ENCODE measurements around the gene CLC. TPM values are rescaled to one million over a fixed set of nuclear protein-coding genes. Genes with fewer than 3 reads are reported as not detected.
"Not testable (repeated sequence)": the region's sequence is repeated elsewhere in the genome, so short reads cannot be mapped to it uniquely, and the experiment has no call there.

CLC gene
- total RNA-seq, 3 donors from 2014 or later: 1.2 TPM; not detected in 2

DNA sequence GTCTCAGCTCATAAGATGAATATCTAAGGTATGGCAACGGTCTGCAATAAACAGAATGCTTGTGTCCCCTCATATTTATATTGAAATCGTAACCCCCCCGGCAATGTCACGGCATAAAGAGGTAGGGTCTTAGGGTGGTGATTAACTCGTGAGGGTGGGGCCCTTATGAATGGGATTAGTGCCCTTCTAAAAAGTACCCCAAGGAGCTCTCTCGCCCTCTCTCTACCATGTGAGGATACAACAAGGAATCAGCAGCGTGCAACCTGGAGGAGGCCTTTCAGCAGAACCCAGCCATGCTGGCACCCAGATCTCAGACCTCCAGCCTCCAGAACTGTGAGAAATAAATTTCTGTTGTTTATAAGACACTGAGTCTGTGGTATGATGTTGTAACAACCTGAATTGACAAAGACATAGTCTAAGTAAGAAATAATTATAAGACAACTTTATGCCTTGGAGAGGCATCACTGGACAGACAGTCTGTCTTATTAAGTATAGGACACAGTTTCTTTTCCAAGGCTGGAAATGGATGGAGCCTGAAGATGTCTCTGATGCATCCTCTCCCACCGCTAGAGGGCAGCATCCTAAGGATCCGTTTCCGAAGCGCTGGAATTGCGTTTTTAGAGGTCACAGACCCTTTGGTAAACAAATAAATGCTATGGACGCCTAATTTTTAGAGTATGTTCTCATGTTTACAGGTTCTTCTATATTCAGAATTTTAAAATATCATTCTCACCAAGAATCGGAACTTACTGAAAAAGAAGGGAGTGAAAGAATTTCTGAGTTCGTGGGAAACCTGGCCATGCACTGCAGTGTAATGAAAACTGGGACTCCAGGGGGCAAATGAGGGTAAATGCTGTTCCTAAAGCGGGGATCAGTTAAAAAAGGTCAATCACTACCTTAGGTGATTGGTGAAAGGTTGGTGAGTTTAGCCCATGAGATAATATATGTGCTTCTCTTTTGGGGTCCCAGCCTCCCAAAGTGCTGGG is 27.6 kb upstream of the CLC start:
- no peaks in the 10 kb centered on the region for H3K4me1 ChIP-seq (ENCODE audit: low read depth)
- H3K4me3 ChIP-seq: no peak overlapping the region
- ATAC-seq: peak; percentile 53
- intact Hi-C loops (cut with DNase I, micrococcal nuclease): loop anchor here in 1 of 2 donors (5.0 kb wide), 1 partner anchor 213 kb away; no protein-coding TSS in a partner anchor
- TF ChIP-seq, protein P1, sequence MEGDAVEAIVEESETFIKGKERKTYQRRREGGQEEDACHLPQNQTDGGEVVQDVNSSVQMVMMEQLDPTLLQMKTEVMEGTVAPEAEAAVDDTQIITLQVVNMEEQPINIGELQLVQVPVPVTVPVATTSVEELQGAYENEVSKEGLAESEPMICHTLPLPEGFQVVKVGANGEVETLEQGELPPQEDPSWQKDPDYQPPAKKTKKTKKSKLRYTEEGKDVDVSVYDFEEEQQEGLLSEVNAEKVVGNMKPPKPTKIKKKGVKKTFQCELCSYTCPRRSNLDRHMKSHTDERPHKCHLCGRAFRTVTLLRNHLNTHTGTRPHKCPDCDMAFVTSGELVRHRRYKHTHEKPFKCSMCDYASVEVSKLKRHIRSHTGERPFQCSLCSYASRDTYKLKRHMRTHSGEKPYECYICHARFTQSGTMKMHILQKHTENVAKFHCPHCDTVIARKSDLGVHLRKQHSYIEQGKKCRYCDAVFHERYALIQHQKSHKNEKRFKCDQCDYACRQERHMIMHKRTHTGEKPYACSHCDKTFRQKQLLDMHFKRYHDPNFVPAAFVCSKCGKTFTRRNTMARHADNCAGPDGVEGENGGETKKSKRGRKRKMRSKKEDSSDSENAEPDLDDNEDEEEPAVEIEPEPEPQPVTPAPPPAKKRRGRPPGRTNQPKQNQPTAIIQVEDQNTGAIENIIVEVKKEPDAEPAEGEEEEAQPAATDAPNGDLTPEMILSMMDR (IDR thresholded peaks at IDR 0.05): peak; percentile 67
- no peaks in the 10 kb centered on the region for H3K36me3 ChIP-seq (ENCODE audit: low read depth)
- DNase-seq: peak in 1 of 3 donors; percentile 74
- no peaks in the 10 kb centered on the region for H3K9me3 ChIP-seq

DNA sequence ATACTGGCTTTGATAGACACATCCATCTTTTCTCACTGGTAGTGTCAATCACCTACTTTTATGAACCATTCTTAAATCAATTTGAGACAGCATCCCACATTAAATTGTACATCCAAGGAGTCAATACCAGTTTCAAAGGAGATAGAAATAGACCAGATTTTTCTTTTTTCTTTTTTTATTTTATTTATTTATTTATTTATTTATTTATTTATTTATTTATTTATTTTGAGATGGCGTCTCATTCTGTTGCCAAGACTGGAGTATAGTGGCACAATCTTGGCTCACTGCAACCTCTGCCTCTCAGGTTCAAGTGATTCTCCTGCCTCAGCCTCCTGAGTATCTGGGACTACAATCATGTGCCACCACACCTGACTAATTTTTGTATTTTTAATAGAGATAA is 24.0 kb upstream of the CLC start:
- intact Hi-C loops (cut with DNase I, micrococcal nuclease); H3K4me3 ChIP-seq; H3K4me1 ChIP-seq (ENCODE audit: low read depth); DNase-seq; H3K36me3 ChIP-seq (ENCODE audit: low read depth); H3K9me3 ChIP-seq; ATAC-seq: not testable (repeated sequence)

DNA sequence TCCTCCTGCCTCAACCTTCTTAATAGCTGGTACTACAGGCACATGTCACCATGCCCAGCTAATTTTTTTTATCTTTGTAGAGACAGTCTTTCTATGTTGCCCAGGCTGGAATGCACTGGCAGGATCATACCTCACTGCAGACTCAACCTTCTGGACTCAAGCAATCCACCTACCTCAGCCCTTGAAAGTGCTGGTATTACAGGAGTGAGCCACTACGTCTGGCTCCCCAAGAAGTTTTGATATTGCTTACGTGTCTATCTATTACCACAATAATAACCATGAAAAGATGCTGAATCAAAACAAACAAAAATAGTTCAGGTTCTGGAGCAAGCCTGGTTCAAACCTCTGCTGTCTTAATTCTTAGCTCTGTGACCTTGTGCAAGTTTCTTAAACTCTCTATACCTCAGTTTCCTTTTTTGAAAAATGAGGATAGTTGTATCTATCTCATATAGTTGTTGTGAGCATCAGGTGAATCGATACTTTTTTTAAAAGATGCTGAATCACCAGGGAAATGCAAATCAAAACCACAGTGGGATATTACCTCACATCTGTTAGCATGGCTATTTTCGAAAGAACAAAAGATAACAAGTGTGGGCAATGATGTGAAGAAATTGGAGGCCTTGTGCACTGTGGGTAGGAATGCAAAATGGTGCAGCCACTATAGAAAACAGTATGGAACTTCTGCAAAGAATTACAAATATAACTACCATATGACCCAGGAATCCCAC is 21.8 kb upstream of the CLC start:
- Histone ChIP-seq H3K9me3 (no peaks in the 10 kb centered on the region), H3K4me1 (ENCODE audit: low read depth) (no peaks in the 10 kb centered on the region), H3K36me3 (ENCODE audit: low read depth) (no peaks in the 10 kb centered on the region), H3K4me3 (no peak overlapping the region)
- no peak for ATAC-seq
- TF ChIP-seq, protein P1 (IDR thresholded peaks at IDR 0.05): no peak
- intact Hi-C loops (cut with DNase I, micrococcal nuclease): no loop called here
- no peak for DNase-seq

DNA sequence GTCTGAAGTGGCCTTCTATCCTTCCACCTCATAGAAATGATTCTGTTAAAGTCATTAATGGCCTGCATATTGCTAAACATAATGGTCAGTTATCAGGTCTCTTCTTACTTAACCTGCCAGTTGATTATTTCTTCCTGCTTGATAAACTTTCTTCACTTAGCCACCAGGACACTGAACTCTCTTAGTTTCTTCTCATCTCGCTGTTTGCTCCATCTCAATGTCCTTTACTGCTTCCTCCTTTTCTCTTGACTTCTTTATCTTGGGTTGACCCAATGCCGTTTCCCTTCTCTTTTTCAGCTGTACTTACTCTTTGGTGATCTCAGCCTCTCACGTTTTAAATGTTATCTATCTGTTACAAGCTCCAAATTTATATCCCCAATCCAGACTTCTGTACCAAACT is 17.1 kb upstream of the CLC start:
- intact Hi-C loops (cut with DNase I, micrococcal nuclease): no loop called here
- H3K4me3 ChIP-seq: no peak overlapping the region
- TF ChIP-seq, protein P1 (IDR thresholded peaks at IDR 0.05): no peak
- DNase-seq: no peak
- no peaks in the 10 kb centered on the region for H3K9me3 ChIP-seq
- H3K36me3 ChIP-seq (ENCODE audit: low read depth): no peaks in the 10 kb centered on the region
- ATAC-seq: no peak
- no peaks in the 10 kb centered on the region for H3K4me1 ChIP-seq (ENCODE audit: low read depth)

DNA sequence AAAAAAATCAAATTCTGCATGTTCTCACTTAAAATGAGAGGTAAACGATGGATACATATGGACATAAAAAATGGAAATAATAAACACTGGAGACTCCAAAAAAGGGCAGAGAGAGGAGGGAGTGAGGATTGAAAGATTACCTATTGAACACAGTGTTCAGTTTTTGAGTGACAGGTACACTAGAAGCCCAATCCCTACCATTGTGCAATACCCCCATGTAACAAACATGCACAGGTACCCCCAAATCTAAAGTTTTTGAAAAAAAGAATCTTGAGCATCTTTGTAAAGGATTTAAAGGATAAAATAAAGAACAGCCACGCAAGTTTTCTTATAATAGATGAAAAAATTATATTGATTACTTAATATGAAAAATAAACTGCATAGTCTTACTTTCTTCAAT is 16.7 kb upstream of the CLC start:
- DNase-seq (no peak), ATAC-seq (no peak)
- TF ChIP-seq, protein P1 (IDR thresholded peaks at IDR 0.05): no peak
- Histone ChIP-seq H3K4me3 (no peak overlapping the region), H3K9me3 (no peaks in the 10 kb centered on the region), H3K36me3 (ENCODE audit: low read depth) (no peaks in the 10 kb centered on the region), H3K4me1 (ENCODE audit: low read depth) (no peaks in the 10 kb centered on the region)
- intact Hi-C loops (cut with DNase I, micrococcal nuclease): no loop called here

DNA sequence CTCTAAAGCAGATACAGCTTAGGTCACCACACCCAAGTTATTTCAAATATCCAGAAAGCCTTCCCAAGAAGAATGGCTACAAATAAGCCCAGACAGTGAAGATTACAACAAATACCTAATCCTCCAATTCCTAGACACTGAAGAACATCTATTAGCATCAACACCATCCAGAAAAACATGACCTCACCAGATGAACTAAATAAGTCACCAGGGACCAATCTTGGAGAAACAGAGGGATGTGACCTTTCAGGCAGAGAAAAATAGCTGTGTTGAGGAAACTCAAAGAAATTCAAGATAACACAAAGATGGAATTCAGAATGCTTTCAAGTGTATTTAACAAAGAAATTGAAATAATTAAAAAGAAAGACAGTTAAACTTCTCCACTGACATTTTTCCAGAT is 15.0 kb upstream of the CLC start:
- intact Hi-C loops (cut with DNase I, micrococcal nuclease): no loop called here
- Histone ChIP-seq H3K36me3 (ENCODE audit: low read depth) (no peaks in the 10 kb centered on the region), H3K9me3 (no peaks in the 10 kb centered on the region), H3K4me1 (ENCODE audit: low read depth) (no peaks in the 10 kb centered on the region), H3K4me3 (no peak overlapping the region)
- DNase-seq (no peak), ATAC-seq (no peak)
- TF ChIP-seq, protein P1 (IDR thresholded peaks at IDR 0.05): no peak
